Activated T-helper 2 cell treated with anti-CD3 and anti-CD28 coated beads, Interferon-gamma antibody, Interleukin-2, Interleukin-4, amounts not matched to agents 10 μg/mL and 5 μg/mL and 100 μg/mL, durations not matched to agents 14 hours and 24 hours and 36 hours (primary cell): ENCODE measurements around the gene EIF5AL1. TPM values are rescaled to one million over a fixed set of nuclear protein-coding genes. Genes with fewer than 3 reads are reported as not detected.
"Not testable (repeated sequence)": the region's sequence is repeated elsewhere in the genome, so short reads cannot be mapped to it uniquely, and the experiment has no call there.

ENCODE experiments used
- DNase-seq: peaks from one replicate; pipeline ENCODE4 v3.0.0; 2021; ENCODE audit warnings: low spot score
- H3K27ac Mint-ChIP-seq: one replicate; pipeline ENCODE4 v1.8.0; 2021; ENCODE audit warnings: mixed read lengths
- H3K27me3 Mint-ChIP-seq: one replicate; pipeline ENCODE4 v1.8.0; 2021; ENCODE audit warnings: low read depth, mixed read lengths
- H3K36me3 Mint-ChIP-seq: one replicate; pipeline ENCODE4 v1.8.0; 2021; ENCODE audit warnings: low read depth, mixed read lengths
- H3K4me1 Mint-ChIP-seq: one replicate; pipeline ENCODE4 v1.8.0; 2021; ENCODE audit warnings: low read depth, mixed read lengths
- H3K4me3 Mint-ChIP-seq: one replicate; pipeline ENCODE4 v1.8.0; 2021; ENCODE audit warnings: low read depth, mild to moderate bottlenecking, moderate library complexity, mixed read lengths
- H3K9me3 Mint-ChIP-seq: one replicate; pipeline ENCODE4 v1.8.0; 2021; ENCODE audit warnings: mixed read lengths
- intact Hi-C: fragments of 100-400 bp; cut with micrococcal nuclease; formaldehyde crosslinking; loops from one replicate; pipeline ENCODE4 v1.15.1; 2023
- total RNA-seq: library from RNA; stranded (reverse); gene quantifications from 2 replicates; pipeline ENCODE4 v1.2.3, GENCODE V29; 2022

EIF5AL1 gene
- total RNA-seq, result 0.23 and 0.32 TPM in 2 replicates

DNA sequence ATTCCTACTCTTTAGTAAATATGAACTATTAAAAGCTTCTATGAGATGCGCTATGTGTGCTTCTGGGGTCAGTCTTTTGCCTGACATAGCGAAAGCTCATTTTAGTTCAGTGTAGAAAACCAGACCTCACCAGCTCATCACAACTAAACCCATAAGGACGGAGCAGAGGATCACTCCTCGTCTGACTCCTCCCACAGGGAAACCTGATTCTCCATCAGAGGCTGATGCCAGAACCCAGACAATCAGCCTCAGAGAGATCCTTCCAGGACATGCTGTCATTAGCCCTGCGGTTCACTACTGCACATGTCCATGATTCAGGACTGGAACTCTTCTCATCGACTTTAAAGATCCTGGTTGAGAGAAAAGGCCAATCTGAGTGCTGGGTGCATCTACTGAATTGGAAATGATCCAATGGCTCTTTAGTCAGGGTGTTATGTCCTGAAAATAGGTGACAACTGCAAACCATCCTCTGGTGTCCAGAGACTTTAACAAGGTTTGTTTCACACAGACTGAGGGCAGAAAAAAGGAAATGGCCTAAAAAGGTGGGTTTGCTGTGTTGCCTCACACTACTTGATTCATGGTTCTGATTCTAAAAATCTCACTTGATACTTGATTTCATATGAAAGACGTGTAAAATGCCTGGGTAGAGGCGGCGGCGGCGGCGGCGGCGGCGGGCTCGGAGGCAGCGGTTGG is at the start of gene EIF5AL1:
TSS of gene EIF5AL1 (plus strand) at position 643 of the 693 bp plus-strand sequence. CDS start 117 bp downstream, outside the sequence.
- H3K9me3 Mint-ChIP-seq, H3K4me3 Mint-ChIP-seq, DNase-seq, H3K36me3 Mint-ChIP-seq, H3K27ac Mint-ChIP-seq, intact Hi-C loops, H3K4me1 Mint-ChIP-seq: not testable (repeated sequence)
- peaks cover 22% of the 10 kb centered on the region for H3K27me3 Mint-ChIP-seq

DNA sequence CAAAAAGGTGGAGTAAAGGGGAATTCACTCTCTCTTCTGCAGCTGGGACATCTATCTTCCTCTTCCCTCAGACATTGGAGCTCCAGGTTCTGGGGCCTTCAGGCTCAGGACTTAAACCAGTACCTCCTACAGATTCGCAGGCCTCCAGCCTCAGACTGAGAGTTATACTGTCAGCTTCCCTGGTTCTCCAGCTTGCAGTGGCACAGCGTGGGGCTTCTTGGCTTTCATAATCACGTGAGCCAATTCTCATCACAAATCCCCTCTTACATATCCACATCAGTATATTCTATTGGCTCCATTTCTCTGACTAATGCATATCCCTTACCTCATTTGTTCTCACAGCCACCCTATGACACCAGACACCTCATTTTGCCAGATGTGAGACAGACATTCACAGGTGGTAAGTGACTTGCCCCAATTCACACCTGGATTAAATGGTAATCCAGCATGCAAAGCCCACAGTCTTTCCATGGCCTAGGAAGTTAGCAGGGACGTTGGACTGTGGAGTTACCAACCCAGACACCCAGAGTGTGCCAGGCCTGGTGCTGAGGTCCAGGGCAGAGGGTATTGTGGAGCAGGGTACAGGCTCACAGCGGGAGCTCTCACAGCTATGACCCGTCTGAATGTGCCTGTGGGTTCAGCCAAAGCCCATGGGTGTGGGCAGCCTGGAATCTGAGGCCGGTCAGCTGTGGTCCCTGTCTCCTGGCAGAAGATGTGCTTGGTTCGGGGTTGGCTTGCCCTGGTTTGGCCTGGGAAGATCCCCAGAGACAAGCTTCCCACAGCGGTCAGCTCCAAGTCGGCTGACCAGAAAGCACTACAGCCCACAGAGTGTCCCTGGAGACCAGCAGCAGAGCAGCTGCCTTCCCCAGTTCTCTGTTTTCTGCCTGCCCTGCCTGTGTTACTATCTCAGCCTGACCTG is 48.5 kb upstream of the EIF5AL1 start:
- intact Hi-C loops, result no loop called here
- no peaks in the 10 kb centered on the region for H3K27me3 Mint-ChIP-seq
- H3K27ac Mint-ChIP-seq, result no peak overlapping the region
- no peaks in the 10 kb centered on the region for H3K36me3 Mint-ChIP-seq
- H3K9me3 Mint-ChIP-seq, result no peaks in the 10 kb centered on the region
- no peaks in the 10 kb centered on the region for H3K4me1 Mint-ChIP-seq
- H3K4me3 Mint-ChIP-seq, result no peak overlapping the region
- no peak for DNase-seq

DNA sequence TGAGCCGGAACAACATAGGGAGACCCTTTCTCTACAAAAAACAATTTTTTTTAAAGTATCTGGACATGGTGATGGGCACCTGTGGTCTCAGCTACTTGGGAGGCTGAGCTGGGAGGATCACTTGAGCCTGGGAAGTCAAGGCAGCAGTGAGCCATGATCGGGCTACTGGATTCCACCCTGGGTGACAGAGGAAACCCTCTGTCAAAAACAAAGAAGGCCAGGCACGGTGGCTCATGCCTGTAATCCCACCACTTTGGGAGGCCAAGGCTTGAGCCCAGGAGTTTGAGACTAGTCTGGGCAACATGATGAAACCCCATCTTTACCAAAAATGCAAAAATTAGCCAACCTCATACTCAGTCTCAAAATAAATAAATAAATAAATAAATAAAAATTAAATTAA is 47.0 kb upstream of the EIF5AL1 start:
- Mint-ChIP-seq H3K4me1 (no peaks in the 10 kb centered on the region), H3K27ac (no peak overlapping the region)
- intact Hi-C loops, result no loop called here

DNA sequence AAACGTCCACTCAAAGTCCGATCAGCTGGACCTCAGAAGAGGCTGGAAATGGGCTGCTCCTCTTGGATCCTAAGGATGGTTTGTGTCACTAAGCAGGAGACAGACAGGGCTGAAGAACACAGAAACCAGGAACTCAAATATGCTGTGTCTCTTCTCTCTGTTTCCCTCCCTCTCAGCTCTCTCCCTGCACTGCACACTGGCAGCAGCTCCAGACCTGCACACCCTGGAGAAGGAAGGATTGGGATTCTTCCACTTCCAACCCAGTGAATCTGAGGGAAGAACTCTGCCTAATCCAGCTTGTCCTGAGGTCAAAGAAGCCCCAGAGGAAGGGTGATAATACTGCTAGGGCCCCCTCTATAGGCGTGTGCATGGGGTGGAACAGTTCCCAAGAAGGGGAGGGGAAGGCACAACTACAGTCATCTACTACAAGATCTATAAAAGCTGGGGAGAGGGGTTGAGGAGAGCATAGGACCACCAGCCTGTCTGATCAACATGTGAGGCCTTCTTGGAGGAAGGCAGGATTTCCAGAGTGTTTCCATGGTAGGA is 44.2 kb upstream of the EIF5AL1 start:
- Mint-ChIP-seq H3K36me3 (no peaks in the 10 kb centered on the region), H3K9me3 (no peaks in the 10 kb centered on the region), H3K4me3 (no peak overlapping the region), H3K27me3 (peaks cover 9% of the 10 kb centered on the region), H3K27ac (no peak overlapping the region), H3K4me1 (no peaks in the 10 kb centered on the region)
- intact Hi-C loops, result no loop called here
- no peak for DNase-seq

More for the DNA sequence above, 47.0 kb upstream of the EIF5AL1 start:
- H3K4me3 Mint-ChIP-seq, result no peak overlapping the region
- no peaks in the 10 kb centered on the region for H3K27me3 Mint-ChIP-seq
- H3K9me3 Mint-ChIP-seq, result no peaks in the 10 kb centered on the region
- DNase-seq, result no peak
- H3K36me3 Mint-ChIP-seq, result no peaks in the 10 kb centered on the region

DNA sequence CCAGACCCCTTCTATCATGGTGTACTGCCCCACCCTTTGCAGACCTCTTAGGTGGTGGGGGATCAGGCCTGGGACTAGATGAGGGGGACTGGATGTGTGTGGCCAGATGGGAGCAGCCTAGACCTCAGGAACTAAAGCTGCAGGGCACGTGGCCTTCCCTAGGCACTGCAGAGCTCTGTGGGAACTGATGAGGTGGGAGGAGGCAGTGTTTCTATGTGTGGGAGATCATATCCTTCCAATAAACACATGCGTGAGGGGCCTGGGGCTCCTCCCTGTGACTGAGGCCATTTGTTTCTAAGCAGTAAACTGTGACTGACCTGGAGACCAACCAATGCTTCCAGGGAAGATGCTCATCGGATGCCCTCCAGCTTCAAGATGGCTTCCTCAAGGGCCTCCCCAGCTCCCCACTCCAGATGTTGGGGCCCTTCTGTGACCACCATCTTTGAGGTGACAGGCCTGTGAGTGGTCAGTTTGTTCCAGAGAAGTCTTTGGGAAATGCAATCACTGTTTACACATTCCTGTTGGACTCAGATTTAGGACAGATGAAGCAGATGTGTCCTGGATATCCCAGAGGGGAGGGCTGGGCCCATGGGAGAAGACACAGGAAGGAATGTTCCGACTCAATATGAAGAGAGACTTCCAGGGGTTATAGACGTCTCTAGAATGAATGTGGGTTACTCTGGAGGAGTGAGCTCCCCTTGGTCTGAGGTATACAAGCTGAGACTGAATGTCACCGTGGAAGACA is 43.3 kb upstream of the EIF5AL1 start:
- H3K36me3 Mint-ChIP-seq, result no peaks in the 10 kb centered on the region
- H3K4me1 Mint-ChIP-seq, result no peaks in the 10 kb centered on the region
- no peak for DNase-seq
- H3K4me3 Mint-ChIP-seq, result no peak overlapping the region
- no peaks in the 10 kb centered on the region for H3K9me3 Mint-ChIP-seq
- H3K27me3 Mint-ChIP-seq, result peaks cover 12% of the 10 kb centered on the region
- no peak overlapping the region for H3K27ac Mint-ChIP-seq
- intact Hi-C loops, result no loop called here

DNA sequence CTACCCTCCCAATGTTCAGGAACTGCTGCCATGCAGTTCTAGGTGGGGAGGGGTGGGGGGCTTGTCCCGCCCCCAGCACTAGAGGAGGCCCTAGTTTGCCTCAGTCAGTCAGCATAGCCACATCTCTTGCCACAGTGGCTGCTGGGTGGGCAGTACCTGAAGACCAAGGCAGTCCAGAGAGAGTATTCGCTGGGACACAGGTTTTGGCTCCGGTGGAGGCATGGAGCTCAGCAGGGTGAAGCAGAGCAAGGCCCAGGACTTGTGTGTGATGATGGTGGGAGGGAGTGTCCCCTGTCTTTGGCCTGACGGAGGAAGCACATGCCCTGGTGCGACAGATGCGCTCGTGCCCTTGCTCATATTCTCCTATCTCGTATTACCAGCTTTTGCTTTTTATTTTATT is 42.2 kb upstream of the EIF5AL1 start:
- Mint-ChIP-seq H3K4me1 (no peaks in the 10 kb centered on the region), H3K36me3 (no peaks in the 10 kb centered on the region), H3K27me3 (peaks cover 20% of the 10 kb centered on the region), H3K9me3 (no peaks in the 10 kb centered on the region), H3K27ac (no peak overlapping the region), H3K4me3 (no peak overlapping the region)
- intact Hi-C loops, result no loop called here
- no peak for DNase-seq

DNA sequence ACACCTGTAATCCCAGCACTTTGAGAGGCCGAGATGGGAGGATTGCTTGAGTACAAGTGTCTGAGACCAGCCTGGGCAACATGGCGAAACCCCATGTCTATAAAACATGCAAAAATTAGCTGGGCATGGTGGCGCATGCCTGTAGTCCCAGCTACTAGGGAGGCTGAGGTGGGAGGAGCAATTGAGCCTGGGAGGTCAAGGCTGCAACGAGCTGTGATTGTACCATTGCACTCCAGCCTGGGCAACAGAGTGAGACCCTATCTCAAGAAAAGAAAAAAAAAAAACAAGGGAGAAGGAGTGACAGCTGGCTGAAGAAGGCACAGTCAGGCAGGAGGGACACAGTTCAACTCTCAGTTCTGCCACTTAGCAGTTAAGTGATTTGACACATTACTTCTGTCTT is 40.6 kb upstream of the EIF5AL1 start:
- H3K36me3 Mint-ChIP-seq, result no peaks in the 10 kb centered on the region
- H3K4me1 Mint-ChIP-seq, result no peaks in the 10 kb centered on the region
- DNase-seq, result no peak
- peaks cover 30% of the 10 kb centered on the region for H3K27me3 Mint-ChIP-seq
- no peak overlapping the region for H3K4me3 Mint-ChIP-seq
- no peaks in the 10 kb centered on the region for H3K9me3 Mint-ChIP-seq
- H3K27ac Mint-ChIP-seq, result no peak overlapping the region
- intact Hi-C loops, result no loop called here

DNA sequence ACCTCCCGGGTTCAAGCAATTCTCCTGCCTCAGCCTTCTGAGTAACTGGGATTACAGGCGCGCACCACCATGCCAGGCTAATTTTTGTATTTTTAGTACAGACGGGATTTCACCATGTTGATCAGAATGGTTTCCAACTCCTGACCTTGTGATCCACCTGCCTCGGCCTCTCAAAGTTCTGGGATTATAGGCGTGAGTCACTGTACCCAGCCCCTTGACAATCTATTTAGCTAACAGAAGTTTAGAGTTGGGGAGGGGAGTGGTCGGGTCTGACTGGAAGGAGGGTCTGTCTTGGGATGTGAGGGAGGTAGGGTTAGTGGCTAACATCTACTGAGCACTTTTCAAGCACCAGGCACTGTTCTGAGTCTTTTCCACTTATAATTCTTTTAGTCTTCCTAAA is 39.9 kb upstream of the EIF5AL1 start:
- peaks cover 32% of the 10 kb centered on the region for H3K27me3 Mint-ChIP-seq
- intact Hi-C loops, result no loop called here
- no peaks in the 10 kb centered on the region for H3K36me3 Mint-ChIP-seq
- no peak overlapping the region for H3K4me3 Mint-ChIP-seq
- H3K9me3 Mint-ChIP-seq, result no peaks in the 10 kb centered on the region
- no peak overlapping the region for H3K27ac Mint-ChIP-seq
- no peak for DNase-seq
- H3K4me1 Mint-ChIP-seq, result no peaks in the 10 kb centered on the region

DNA sequence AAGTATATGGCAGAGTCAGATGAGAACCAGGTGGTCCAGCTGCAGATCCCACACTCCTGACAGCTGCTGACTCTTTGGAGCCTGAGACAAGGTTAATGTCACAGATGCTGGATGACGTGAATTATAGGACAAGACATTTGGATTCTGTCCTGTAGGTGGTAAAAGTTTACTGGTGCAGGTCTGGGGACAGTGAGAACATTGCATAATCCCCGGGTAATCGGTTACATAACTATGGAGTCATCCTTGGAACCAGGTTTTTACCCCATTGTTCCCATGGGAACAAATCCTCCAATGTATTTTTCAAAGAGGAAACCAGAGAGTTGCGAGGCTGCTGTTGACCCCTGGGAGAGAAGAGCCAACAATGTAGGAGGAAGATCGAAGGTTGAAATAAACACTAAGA is 39.4 kb upstream of the EIF5AL1 start:
- no peak overlapping the region for H3K27ac Mint-ChIP-seq
- peaks cover 35% of the 10 kb centered on the region for H3K27me3 Mint-ChIP-seq
- intact Hi-C loops, result no loop called here
- no peaks in the 10 kb centered on the region for H3K36me3 Mint-ChIP-seq
- no peaks in the 10 kb centered on the region for H3K9me3 Mint-ChIP-seq
- H3K4me1 Mint-ChIP-seq, result no peaks in the 10 kb centered on the region
- no peak for DNase-seq
- no peak overlapping the region for H3K4me3 Mint-ChIP-seq

DNA sequence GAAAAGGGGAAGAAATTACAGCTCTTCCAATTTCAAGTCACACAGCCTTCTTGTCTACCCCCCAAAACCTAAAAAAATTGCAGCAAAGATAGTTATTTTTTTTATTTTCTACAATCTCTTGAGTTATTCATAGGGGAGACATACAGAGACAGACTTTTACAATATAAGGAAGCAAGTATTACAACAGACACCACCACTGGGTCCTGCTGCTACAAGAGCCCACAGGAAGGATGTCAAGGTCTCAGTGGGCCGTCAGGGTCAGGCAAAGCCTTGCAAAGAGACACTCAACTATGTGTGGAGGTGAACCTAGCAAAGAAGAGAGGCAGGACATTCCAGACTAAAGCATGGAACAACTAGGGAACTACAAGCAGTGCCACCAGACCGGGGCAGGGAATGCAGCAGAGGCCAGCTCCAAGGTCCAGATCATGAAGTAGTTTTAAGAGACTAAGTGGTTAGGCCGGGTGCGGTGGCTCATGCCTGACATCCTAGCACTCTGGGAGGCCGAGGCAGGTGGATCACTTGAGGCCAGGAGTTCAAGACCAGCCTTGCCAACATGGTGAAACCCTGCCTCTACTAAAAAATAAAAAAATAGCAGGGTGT is 38.7 kb upstream of the EIF5AL1 start:
- intact Hi-C loops, result no loop called here
- Mint-ChIP-seq H3K36me3 (no peaks in the 10 kb centered on the region), H3K4me3 (no peak overlapping the region), H3K9me3 (no peaks in the 10 kb centered on the region), H3K27ac (no peak overlapping the region), H3K27me3 (peaks cover 35% of the 10 kb centered on the region), H3K4me1 (no peaks in the 10 kb centered on the region)
- no peak for DNase-seq

DNA sequence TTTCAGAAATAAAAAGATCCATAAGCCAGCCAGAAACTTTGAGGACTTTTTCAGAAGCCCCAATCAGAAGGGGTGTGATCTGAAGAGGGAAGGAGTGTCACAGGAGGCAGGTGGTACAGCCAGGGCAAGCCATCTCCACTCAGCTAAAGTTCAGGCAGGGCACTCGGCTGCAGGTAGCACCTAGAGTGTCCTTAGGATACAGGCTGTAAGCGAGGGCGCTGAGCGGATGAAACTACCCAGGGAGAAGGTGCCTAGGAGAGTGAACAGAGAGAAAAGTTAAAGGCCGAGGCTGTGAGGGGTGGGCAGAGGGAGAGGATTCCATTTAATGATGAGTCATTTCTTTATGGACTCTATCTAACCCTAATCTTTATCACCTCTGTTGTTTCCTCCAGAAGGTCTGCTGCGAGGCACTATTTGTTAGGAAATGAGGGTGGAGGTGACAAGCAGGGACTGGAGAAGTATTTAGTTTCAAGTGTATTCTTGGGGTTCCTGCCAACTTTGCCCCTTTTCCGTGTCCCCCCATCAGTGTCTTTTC is 37.1 kb upstream of the EIF5AL1 start:
- Mint-ChIP-seq H3K9me3 (no peaks in the 10 kb centered on the region), H3K36me3 (no peaks in the 10 kb centered on the region), H3K27me3 (peaks cover 41% of the 10 kb centered on the region), H3K4me1 (no peaks in the 10 kb centered on the region), H3K4me3 (no peak overlapping the region), H3K27ac (no peak overlapping the region)
- intact Hi-C loops, result no loop called here
- no peak for DNase-seq

DNA sequence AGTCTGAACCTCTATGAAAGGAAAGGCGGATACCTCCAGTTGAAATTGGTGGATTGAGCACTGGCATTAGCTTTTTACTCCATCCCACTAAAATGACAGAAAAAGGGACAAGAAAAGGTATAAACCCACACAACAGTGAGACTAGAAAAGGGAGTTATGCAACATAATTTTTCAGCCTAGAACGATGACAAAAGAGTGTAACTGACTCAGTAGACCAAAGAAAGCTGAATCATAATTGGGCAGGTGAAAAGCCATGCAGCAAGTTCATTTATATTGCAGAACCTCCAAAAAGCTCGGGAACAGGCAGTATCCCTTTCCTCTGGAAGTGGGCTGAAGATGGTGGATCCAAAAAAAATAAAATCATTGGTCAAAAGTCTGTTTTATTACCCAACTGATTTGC is 36.5 kb upstream of the EIF5AL1 start:
- H3K27ac Mint-ChIP-seq, result no peak overlapping the region
- intact Hi-C loops, result no loop called here

More for the DNA sequence above, 36.5 kb upstream of the EIF5AL1 start:
- no peaks in the 10 kb centered on the region for H3K4me1 Mint-ChIP-seq
- H3K9me3 Mint-ChIP-seq, result no peaks in the 10 kb centered on the region
- no peaks in the 10 kb centered on the region for H3K36me3 Mint-ChIP-seq
- peaks cover 47% of the 10 kb centered on the region for H3K27me3 Mint-ChIP-seq
- no peak for DNase-seq
- H3K4me3 Mint-ChIP-seq, result no peak overlapping the region
